Type B pancreatic cell (in vitro differentiated cells): ENCODE measurements around the gene LIN28B. TPM values are rescaled to one million over a fixed set of nuclear protein-coding genes. Genes with fewer than 3 reads are reported as not detected.
"Not testable (repeated sequence)": the region's sequence is repeated elsewhere in the genome, so short reads cannot be mapped to it uniquely, and the experiment has no call there.

ENCODE experiments used
- DNase-seq: peaks from one replicate; pipeline ENCODE4 v3.0.0; 2021; ENCODE audit warnings: mixed read lengths; ENCODE audit not compliant: unreplicated experiment; ENCODE audit errors: extremely low spot score
- H3K27ac Mint-ChIP-seq: 2 replicates; pipeline ENCODE4 v1.8.0; 2021; ENCODE audit warnings: mild to moderate bottlenecking, mixed read lengths
- H3K27me3 Mint-ChIP-seq: 2 replicates; pipeline ENCODE4 v1.8.0; 2021; ENCODE audit warnings: mixed read lengths
- H3K36me3 Mint-ChIP-seq: 2 replicates; pipeline ENCODE4 v1.8.0; 2021; ENCODE audit warnings: mixed read lengths
- H3K4me1 Mint-ChIP-seq: one replicate; pipeline ENCODE4 v1.8.0; 2021; ENCODE audit warnings: mixed read lengths; ENCODE audit not compliant: unreplicated experiment
- H3K4me3 Mint-ChIP-seq: 2 replicates; pipeline ENCODE4 v1.8.0; 2021; ENCODE audit warnings: mild to moderate bottlenecking, mixed read lengths
- H3K9me3 Mint-ChIP-seq: 2 replicates; pipeline ENCODE4 v1.8.0; 2021; ENCODE audit warnings: mixed read lengths
- total RNA-seq: library from RNA; stranded (reverse); gene quantifications from 2 replicates; pipeline ENCODE4 v1.2.1, GENCODE V29; 2021; ENCODE audit warnings: low replicate concordance
- TF ChIP-seq, protein P1 (sequence below): fragments of 200-600 bp; sonication (generic); conservative IDR thresholded peaks from 2 replicates; pipeline ENCODE4 v1.5.0; 2021; ENCODE audit warnings: antibody characterized with exemption, mild to moderate bottlenecking

Gene LIN28B
- total RNA-seq, 1 donor from 2014 or later: 22.3 TPM

DNA sequence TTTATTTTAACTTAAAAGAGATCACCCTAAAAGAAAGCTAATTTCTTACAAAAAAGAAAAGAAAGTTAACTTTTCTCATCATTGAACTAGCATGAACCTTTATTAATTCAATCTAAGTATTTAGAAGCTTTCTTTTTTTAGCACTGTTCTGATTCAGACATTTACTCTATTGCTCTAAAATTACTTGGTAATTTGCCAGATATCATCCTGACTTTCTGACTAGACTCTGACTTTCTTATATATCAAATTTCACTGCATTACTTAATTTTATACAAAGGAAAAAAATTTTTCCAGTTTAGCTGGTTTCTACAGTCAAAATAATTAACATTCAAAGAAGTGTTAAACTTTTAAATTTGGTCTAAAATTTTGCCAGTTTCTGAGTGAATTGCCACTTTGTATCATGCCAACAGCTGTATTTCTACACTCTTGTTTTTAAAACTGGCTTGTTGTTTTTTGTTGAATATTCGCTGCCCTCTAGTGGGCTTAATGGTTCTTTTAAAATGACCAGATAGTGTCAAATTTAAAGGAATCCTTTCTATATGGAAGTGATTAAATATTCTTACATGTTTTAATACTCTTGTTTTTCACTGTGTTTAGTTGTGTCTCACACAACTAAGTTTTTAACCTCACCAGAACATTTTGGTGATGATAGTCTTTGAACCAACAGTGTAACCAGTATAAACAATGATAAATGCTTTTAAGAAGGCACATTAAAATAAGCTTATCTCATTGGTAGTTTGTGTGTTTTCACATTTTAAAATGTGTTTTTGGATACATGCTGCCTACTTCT lies 120.9 kb downstream of the LIN28B start:
- Mint-ChIP-seq H3K27ac (no peak overlapping the region), H3K4me3 (no peak overlapping the region), H3K27me3 (no peaks in the 10 kb centered on the region), H3K36me3 (peaks cover 10% of the 10 kb centered on the region), H3K9me3 (no peaks in the 10 kb centered on the region), H3K4me1 (peaks cover 5% of the 10 kb centered on the region)
- DNase-seq: no peak
- TF ChIP-seq, protein P1, sequence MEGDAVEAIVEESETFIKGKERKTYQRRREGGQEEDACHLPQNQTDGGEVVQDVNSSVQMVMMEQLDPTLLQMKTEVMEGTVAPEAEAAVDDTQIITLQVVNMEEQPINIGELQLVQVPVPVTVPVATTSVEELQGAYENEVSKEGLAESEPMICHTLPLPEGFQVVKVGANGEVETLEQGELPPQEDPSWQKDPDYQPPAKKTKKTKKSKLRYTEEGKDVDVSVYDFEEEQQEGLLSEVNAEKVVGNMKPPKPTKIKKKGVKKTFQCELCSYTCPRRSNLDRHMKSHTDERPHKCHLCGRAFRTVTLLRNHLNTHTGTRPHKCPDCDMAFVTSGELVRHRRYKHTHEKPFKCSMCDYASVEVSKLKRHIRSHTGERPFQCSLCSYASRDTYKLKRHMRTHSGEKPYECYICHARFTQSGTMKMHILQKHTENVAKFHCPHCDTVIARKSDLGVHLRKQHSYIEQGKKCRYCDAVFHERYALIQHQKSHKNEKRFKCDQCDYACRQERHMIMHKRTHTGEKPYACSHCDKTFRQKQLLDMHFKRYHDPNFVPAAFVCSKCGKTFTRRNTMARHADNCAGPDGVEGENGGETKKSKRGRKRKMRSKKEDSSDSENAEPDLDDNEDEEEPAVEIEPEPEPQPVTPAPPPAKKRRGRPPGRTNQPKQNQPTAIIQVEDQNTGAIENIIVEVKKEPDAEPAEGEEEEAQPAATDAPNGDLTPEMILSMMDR: peak; percentile 83

DNA sequence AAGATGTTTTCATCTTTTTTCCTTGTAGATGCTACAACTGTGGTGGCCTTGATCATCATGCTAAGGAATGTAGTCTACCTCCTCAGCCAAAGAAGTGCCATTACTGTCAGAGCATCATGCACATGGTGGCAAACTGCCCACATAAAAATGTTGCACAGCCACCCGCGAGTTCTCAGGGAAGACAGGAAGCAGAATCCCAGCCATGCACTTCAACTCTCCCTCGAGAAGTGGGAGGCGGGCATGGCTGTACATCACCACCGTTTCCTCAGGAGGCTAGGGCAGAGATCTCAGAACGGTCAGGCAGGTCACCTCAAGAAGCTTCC lies 121.4 kb downstream of the LIN28B start:
- Mint-ChIP-seq H3K9me3 (no peaks in the 10 kb centered on the region), H3K4me1 (peaks cover 2% of the 10 kb centered on the region), H3K27me3 (no peaks in the 10 kb centered on the region), H3K36me3 (peaks cover 8% of the 10 kb centered on the region), H3K4me3 (no peak overlapping the region), H3K27ac (no peak overlapping the region)
- TF ChIP-seq, protein P1: no peak
- DNase-seq: no peak

DNA sequence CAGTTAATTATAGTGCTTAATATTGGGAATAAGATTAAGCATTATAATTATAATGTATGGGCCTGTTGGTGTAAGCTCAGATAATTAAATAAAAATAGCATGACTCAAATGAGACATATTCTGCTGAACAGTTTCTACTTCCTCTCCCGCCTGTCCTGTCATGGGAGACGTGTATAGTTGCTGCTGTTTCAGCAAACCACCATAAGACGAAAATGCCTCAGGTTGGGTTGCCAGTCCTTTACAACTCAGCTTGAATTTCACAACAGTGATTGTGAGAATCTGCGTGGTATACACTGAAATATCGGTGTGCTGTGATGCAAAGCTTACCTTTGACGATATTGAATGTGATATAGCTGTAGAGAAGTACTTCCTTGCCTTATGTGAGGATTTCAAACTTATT lies 123.4 kb downstream of the LIN28B start:
- TF ChIP-seq, protein P1: no peak
- no peaks in the 10 kb centered on the region for H3K27me3 Mint-ChIP-seq
- no peak overlapping the region for H3K27ac Mint-ChIP-seq
- no peaks in the 10 kb centered on the region for H3K4me1 Mint-ChIP-seq
- H3K4me3 Mint-ChIP-seq: no peak overlapping the region
- no peak for DNase-seq
- H3K9me3 Mint-ChIP-seq: no peaks in the 10 kb centered on the region
- peaks cover 6% of the 10 kb centered on the region for H3K36me3 Mint-ChIP-seq

DNA sequence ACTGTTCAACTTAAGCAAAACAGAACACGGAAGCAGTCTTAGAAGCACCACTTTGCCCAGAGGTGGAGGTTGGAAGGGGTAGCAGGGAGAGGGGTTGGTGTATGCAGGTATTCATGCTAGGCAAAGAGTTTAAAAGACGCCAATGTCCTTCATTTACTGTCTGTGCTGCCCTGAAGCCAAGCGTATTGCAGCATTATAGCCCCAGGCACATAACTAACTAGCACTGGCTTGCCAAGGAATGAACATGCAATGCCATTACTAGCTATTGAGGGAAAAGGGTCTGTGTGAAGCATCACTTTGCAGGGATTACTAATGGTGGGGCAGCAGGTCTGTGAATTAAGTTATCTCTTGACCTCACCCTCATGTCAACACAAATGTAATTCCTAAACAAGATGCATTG lies 124.8 kb downstream of the LIN28B start:
- H3K27ac Mint-ChIP-seq, DNase-seq, H3K4me1 Mint-ChIP-seq, H3K36me3 Mint-ChIP-seq, H3K9me3 Mint-ChIP-seq, H3K4me3 Mint-ChIP-seq, H3K27me3 Mint-ChIP-seq: not testable (repeated sequence)

DNA sequence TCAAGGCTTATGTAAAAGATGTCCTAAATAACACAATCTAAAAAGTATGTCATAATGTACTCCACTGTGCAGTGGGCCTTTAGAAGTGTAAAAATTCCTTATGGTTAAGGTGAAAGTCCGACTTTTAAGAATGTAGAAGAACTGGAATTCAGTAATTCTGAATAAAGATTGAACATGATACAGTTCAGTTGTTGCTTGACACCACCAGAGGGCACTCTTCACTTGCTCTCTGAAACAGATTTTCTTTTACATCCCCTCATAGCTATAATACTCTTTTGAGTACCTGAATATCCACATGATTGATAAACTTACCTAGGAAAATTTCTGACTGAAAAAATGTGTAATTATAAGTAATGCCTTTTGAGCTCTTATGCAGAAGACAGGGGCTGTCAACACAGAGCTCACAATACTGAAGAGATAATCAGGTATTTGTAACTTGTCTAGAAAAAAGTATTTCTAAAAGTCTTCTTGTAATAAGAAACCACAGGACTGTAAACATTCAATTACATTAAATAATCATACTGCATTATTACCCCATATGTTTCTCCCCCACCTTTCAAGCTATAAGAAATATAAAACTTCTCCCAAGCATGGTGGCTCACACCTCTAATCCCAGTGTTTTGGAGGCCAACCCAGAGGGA lies 130.8 kb downstream of the LIN28B start:
- Mint-ChIP-seq H3K27ac (peak overlapping the region; percentile 15), H3K4me3 (no peak overlapping the region), H3K36me3 (no peaks in the 10 kb centered on the region), H3K9me3 (no peaks in the 10 kb centered on the region), H3K4me1 (peaks cover 11% of the 10 kb centered on the region), H3K27me3 (no peaks in the 10 kb centered on the region)
- TF ChIP-seq, protein P1: peak; percentile 96
- DNase-seq: no peak

DNA sequence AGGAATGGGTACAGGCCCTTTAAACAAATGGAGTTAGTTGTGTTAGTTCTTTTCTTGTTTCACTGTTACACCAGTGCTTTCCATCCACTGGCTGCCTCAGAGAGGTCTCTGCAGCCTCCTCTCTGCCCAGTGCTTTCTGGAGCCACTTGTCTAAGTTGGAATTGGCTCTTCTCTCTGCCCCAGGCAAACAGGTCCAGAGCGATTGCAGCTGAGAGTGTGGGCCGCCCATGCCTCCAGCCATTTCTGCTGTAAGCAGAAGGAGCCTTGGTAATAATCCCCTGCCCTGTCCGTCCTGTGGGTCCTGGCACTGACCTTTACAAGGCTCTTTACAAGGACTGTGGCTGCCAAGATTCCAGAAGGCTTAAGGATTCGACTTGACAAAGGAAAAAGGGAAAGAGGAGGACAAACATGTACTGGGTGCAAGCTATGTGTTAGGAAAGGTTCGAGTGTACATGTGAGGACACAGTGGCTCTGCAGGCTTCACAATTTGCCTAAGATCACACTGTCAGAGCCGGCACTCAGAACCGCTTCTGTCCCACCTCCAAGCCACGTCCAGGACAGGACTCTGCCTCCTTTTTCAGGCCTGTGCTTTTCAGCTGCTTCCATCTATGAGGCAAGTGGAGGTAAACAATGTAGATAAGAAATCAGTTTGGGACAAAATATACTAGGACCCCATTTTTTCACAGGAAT lies 134.4 kb downstream of the LIN28B start:
- DNase-seq: no peak

More for the DNA sequence above, 134.4 kb downstream of the LIN28B start:
- Mint-ChIP-seq H3K36me3 (no peaks in the 10 kb centered on the region), H3K9me3 (no peaks in the 10 kb centered on the region), H3K27me3 (no peaks in the 10 kb centered on the region), H3K4me1 (peaks cover 11% of the 10 kb centered on the region), H3K27ac (no peak overlapping the region), H3K4me3 (no peak overlapping the region)
- TF ChIP-seq, protein P1: no peak
